IMR-90 (cell line): ENCODE results near the gene FSTL5. TPM values are rescaled to one million over a fixed set of nuclear protein-coding genes. Genes with fewer than 3 reads are reported as not detected.

Source experiments
- ATAC-seq: fragments of 200-7000 bp; cut with Tn5 transposase; 2 replicates; pipeline ENCODE4 v1.9.1; 2020; ENCODE audit warnings: low read depth, mild to moderate bottlenecking, moderate library complexity
- BruUV-seq: library from RNA; stranded (reverse); fragments of 400-500 nt; replicated peaks from 2 replicates; lab custom pipeline; 2021; lab: Mats Ljungman, UMichigan
- CTCF ChIA-PET: fragments of 300-600 bp; formaldehyde crosslinking; extraction: SDS; loops from one replicate; lab custom pipeline; 2021; ENCODE audit warnings: antibody characterized with exemption; lab: Yijun Ruan, JAX
- POLR2A ChIA-PET: fragments of 300-600 bp; sonication (Branson Sonifier 250); formaldehyde crosslinking; loops from one replicate; lab custom pipeline; 2022; ENCODE audit warnings: antibody characterized with exemption; ENCODE audit not compliant: unreplicated experiment; lab: Charles Lee
- DNase-seq: peaks from one replicate; pipeline ENCODE4 v3.0.0; 2013
- H2AFZ ChIP-seq: replicated peaks from 2 replicates; pipeline ENCODE3; 2013; ENCODE audit warnings: low read length, mild to moderate bottlenecking; ENCODE audit not compliant: poor library complexity
- H2AK5ac ChIP-seq: 2 replicates; pipeline ENCODE4 v1.6.1; 2013; ENCODE audit warnings: low read depth, low read length, inconsistent platforms
- H2AK9ac ChIP-seq: replicated peaks from 2 replicates; pipeline ENCODE3; 2013; ENCODE audit warnings: mild to moderate bottlenecking, low read depth, low read length, moderate library complexity; ENCODE audit not compliant: poor library complexity
- H2BK120ac ChIP-seq: 2 replicates; pipeline ENCODE4 v1.6.1; 2013; ENCODE audit warnings: low read depth, low read length, inconsistent platforms
- H2BK15ac ChIP-seq: 3 replicates; pipeline ENCODE4 v1.6.1; 2013; ENCODE audit warnings: low read depth, low read length, inconsistent platforms
- H2BK20ac ChIP-seq: 2 replicates; pipeline ENCODE4 v1.6.1; 2013; ENCODE audit warnings: low read depth, mild to moderate bottlenecking, inconsistent platforms, low read length, moderate library complexity
- H2BK5ac ChIP-seq: 2 replicates; pipeline ENCODE4 v1.6.1; 2013; ENCODE audit warnings: mild to moderate bottlenecking, low read depth, low read length, inconsistent platforms; ENCODE audit not compliant: poor library complexity, severe bottlenecking
- H3K14ac ChIP-seq: replicated peaks from 2 replicates; pipeline ENCODE4 v1.6.1; 2013; ENCODE audit warnings: low read depth, low read length, inconsistent platforms
- H3K18ac ChIP-seq: 2 replicates; pipeline ENCODE4 v1.6.1; 2013; ENCODE audit warnings: low read depth, low read length, control low read depth
- H3K23ac ChIP-seq: 2 replicates; pipeline ENCODE4 v1.6.1; 2013; ENCODE audit warnings: low read depth, low read length, inconsistent platforms
- H3K27ac ChIP-seq: 2 replicates; pipeline ENCODE4 v1.5.1; 2013; ENCODE audit warnings: mild to moderate bottlenecking, control low read depth, low read length; ENCODE audit not compliant: insufficient read depth
- H3K27me3 ChIP-seq: 2 replicates; pipeline ENCODE4 v1.6.1; 2013; ENCODE audit warnings: low read length; ENCODE audit not compliant: control insufficient read depth, insufficient read depth
- H3K36me3 ChIP-seq: 2 replicates; pipeline ENCODE4 v1.6.1; 2013; ENCODE audit warnings: low read length, mixed read lengths; ENCODE audit not compliant: control insufficient read depth, insufficient read depth
- H3K4ac ChIP-seq: 2 replicates; pipeline ENCODE4 v1.6.1; 2013; ENCODE audit warnings: low read depth, low read length, inconsistent platforms
- H3K4me1 ChIP-seq: 2 replicates; pipeline ENCODE4 v1.6.1; 2013; ENCODE audit warnings: low read length, mixed read lengths; ENCODE audit not compliant: control insufficient read depth, insufficient read depth
- H3K4me2 ChIP-seq: 2 replicates; pipeline ENCODE4 v1.6.1; 2013; ENCODE audit warnings: low read depth, mild to moderate bottlenecking, control low read depth, low read length, moderate library complexity
- H3K4me3 ChIP-seq: 2 replicates; pipeline ENCODE4 v1.5.1; 2013; ENCODE audit warnings: low read depth, mild to moderate bottlenecking, control low read depth, low read length, moderate library complexity; ENCODE audit not compliant: insufficient read depth
- H3K56ac ChIP-seq: 2 replicates; pipeline ENCODE4 v1.6.1; 2013; ENCODE audit warnings: low read length, inconsistent platforms; ENCODE audit not compliant: insufficient read depth; ENCODE audit errors: extremely low read depth
- H3K79me1 ChIP-seq, 2 experiments: 2 replicates each; pipeline ENCODE4 v1.6.1; 2013; ENCODE audit warnings: low read length in 2 of 2, inconsistent platforms in 1 of 2, low read depth in 1 of 2
- H3K9ac ChIP-seq: 2 replicates; pipeline ENCODE4 v1.6.1; 2013; ENCODE audit warnings: low read depth, low read length, control low read depth
- H3K9me1 ChIP-seq: 2 replicates; pipeline ENCODE4 v1.6.1; 2013; ENCODE audit warnings: low read length, inconsistent platforms; ENCODE audit not compliant: insufficient read depth
- H3K9me3 ChIP-seq: 2 replicates; pipeline ENCODE4 v1.6.1; 2013; ENCODE audit warnings: low read length; ENCODE audit not compliant: control insufficient read depth, insufficient read depth
- H4K20me1 ChIP-seq: 2 replicates; pipeline ENCODE4 v1.6.1; 2013; ENCODE audit warnings: low read length, inconsistent platforms; ENCODE audit not compliant: insufficient read depth
- H4K5ac ChIP-seq: 2 replicates; pipeline ENCODE4 v1.6.1; 2013; ENCODE audit warnings: mild to moderate bottlenecking, low read depth, low read length, control low read depth
- H4K8ac ChIP-seq, 2 experiments: 2 replicates each; pipeline ENCODE4 v1.6.1; 2013; ENCODE audit warnings: low read depth in 2 of 2, low read length in 2 of 2, control low read depth in 1 of 2, inconsistent platforms in 1 of 2
- H4K91ac ChIP-seq: 2 replicates; pipeline ENCODE4 v1.6.1; 2013; ENCODE audit warnings: low read depth, low read length, inconsistent platforms; ENCODE audit not compliant: insufficient read depth
- CHD1 ChIP-seq: IDR thresholded peaks from 2 replicates; pipeline ENCODE4 v1.6.1; 2012; ENCODE audit warnings: low read depth, low read length, improper control_type of control experiment
- CTCF ChIP-seq: conservative IDR thresholded peaks from 2 replicates; pipeline ENCODE4 v1.5.1; 2012; ENCODE audit warnings: mild to moderate bottlenecking, low read depth, low read length, improper control_type of control experiment
- FOS ChIP-seq: fragments of 150-350 bp; IDR thresholded peaks from 2 replicates; pipeline ENCODE4 v1.6.1; 2016; ENCODE audit warnings: low read depth, low read length
- MAFK ChIP-seq: IDR thresholded peaks from 2 replicates; pipeline ENCODE4 v1.6.1; 2012; ENCODE audit warnings: low read depth, low read length, improper control_type of control experiment
- MXI1 ChIP-seq: IDR thresholded peaks from 2 replicates; pipeline ENCODE4 v1.6.1; 2012; ENCODE audit warnings: low read depth, mild to moderate bottlenecking, low read length, moderate library complexity, borderline replicate concordance
- SMC3 ChIP-seq: fragments of 150-350 bp; IDR thresholded peaks from 2 replicates; pipeline ENCODE4 v1.6.1; 2016; ENCODE audit warnings: low read depth, mild to moderate bottlenecking, antibody characterized with exemption, low read length, moderate library complexity
- WGBS, 2 experiments: methylation state at CpG; one replicate each; pipeline versions ENCODE4 v1.1.5 to v1.1.7; 2013; ENCODE audit warnings: missing lambda C conversion rate in 2 of 2; ENCODE audit not compliant: insufficient read length in 1 of 2; ENCODE audit errors: extremely low coverage in 2 of 2; 5-methylcytosine and 5-hydroxymethylcytosine counted together
- dilution Hi-C: fragments of 300-500 bp; cut with HindIII; formaldehyde crosslinking; loops from one replicate; pipeline ENCODE4 v1.14.3; 2018; ENCODE audit warnings: low sequenced_read_pairs; ENCODE audit not compliant: unreplicated experiment
- in situ Hi-C: fragments of 300-500 bp; cut with MboI; formaldehyde crosslinking; loops from 3 replicates; pipeline ENCODE4 v1.14.3; 2019; ENCODE audit warnings: low sequenced_read_pairs, inconsistent platforms, mixed read lengths
- intact Hi-C: fragments of 100-400 bp; cut with micrococcal nuclease; formaldehyde crosslinking; loops from 2 replicates; pipeline ENCODE4 v1.10.0; 2022
- polyA plus RNA-seq, 3 experiments: library from polyadenylated mRNA; depleted of rRNA; stranded (reverse); fragments of >200 nt; gene quantifications; 2 replicates each; pipeline ENCODE4 v1.2.3, GENCODE V29; 2012; ENCODE audit warnings: low replicate concordance in 1 of 3
- total RNA-seq: library from RNA; depleted of rRNA; stranded (reverse); fragments of >200 nt; gene quantifications from 2 replicates; pipeline ENCODE4 v1.2.3, GENCODE V29; 2012

Gene FSTL5
- total and polyA plus RNA-seq, 2 of the 4 experiments (the other 2 are of a cell fraction) = under 0.01 TPM; not detected in 1

GRCh38 chr4:161444626-161445025, 719.2 kb downstream of the FSTL5 start:
- TF ChIP-seq SMC3 (no peak), FOS (no peak), MXI1 (no peak), MAFK (no peak), CTCF (no peak), CHD1 (no peak)
- H4K8ac ChIP-seq = no peak overlapping the region
- BruUV-seq = no TSS peak
- POLR2A ChIA-PET = no interaction called here
- DNase-seq (no peak), ATAC-seq (no peak)
- H3K9me3 ChIP-seq = no peaks in the 10 kb centered on the region
- CTCF ChIA-PET = no interaction called here
- no peak overlapping the region for H3K14ac ChIP-seq
- H4K91ac ChIP-seq = no peak overlapping the region
- no peak overlapping the region for H2BK5ac ChIP-seq
- H3K18ac ChIP-seq = no peak overlapping the region
- no peak overlapping the region for H2AK9ac ChIP-seq
- no peaks in the 10 kb centered on the region for H4K20me1 ChIP-seq
- no peak overlapping the region for H3K56ac ChIP-seq
- no peak overlapping the region for H2AFZ ChIP-seq
- H3K79me1 ChIP-seq = no peaks in the 10 kb centered on the region
- no peak overlapping the region for H3K4me2 ChIP-seq
- 20% methylated on average over 1 of the region's 1 CpG; no CpG with 5 or more reads in 1 of the 2 experiments for WGBS, 2 experiments
- H2BK120ac ChIP-seq = no peak overlapping the region
- no peaks in the 10 kb centered on the region for H3K36me3 ChIP-seq
- intact Hi-C loops = no loop called here
- no peak overlapping the region for H2BK15ac ChIP-seq
- H3K23ac ChIP-seq = no peak overlapping the region
- no peaks in the 10 kb centered on the region for H3K27me3 ChIP-seq
- H3K4ac ChIP-seq = no peak overlapping the region
- H2BK20ac ChIP-seq = no peak overlapping the region
- H3K9me1 ChIP-seq = no peaks in the 10 kb centered on the region
- H2AK5ac ChIP-seq = no peak overlapping the region
- in situ Hi-C loops = no loop called here
- H3K4me3 ChIP-seq = no peak overlapping the region
- H3K9ac ChIP-seq = no peak overlapping the region
- dilution Hi-C loops = no loop called here
- H3K27ac ChIP-seq = no peak overlapping the region
- no peaks in the 10 kb centered on the region for H3K4me1 ChIP-seq
- no peak overlapping the region for H4K5ac ChIP-seq
